GM19240 (cell line): ENCODE data around the gene VAV3.
A peak's percentile ranks its signal among the peaks of the same experiment; 100 is the strongest.

Source experiments
- DNase-seq: peaks from one replicate; pipeline ENCODE4 v3.0.0; 2011; ENCODE audit warnings: low spot score; ENCODE audit not compliant: insufficient read length

The VAV3 gene

GRCh38 chr1:107795441-107795840, 169.5 kb downstream of the VAV3 start:
- no peak for DNase-seq

DNA sequence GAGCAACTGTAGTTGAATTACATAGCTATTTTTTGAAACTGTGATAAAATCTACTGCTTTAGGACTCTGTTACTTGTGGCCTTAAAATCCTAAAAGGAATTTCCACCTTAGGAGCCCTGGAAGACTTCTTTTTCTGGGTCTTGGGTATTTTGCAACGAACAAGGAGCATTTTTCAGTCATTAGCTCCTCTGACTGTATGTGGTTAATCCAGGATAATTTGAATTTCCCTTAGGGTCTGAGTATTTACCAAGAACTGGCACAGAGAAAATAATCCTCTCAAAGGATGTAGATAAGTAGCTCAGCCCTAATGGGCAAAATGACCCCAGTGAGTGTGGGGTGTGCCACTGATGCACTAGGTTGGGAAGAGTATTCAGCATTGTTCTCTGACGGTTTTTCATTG, 170.4 kb downstream of the VAV3 start:
- DNase-seq, result no peak

GRCh38 chr1:107793896-107794453, 171.0 kb downstream of the VAV3 start:
- no peak for DNase-seq

- no peak for DNase-seq
These were observed 173.6 kb downstream of the VAV3 start for GRCh38 chr1:107791348-107791747.

GRCh38 chr1:107789817-107790524, 175.0 kb downstream of the VAV3 start:
- DNase-seq, result no peak

DNA sequence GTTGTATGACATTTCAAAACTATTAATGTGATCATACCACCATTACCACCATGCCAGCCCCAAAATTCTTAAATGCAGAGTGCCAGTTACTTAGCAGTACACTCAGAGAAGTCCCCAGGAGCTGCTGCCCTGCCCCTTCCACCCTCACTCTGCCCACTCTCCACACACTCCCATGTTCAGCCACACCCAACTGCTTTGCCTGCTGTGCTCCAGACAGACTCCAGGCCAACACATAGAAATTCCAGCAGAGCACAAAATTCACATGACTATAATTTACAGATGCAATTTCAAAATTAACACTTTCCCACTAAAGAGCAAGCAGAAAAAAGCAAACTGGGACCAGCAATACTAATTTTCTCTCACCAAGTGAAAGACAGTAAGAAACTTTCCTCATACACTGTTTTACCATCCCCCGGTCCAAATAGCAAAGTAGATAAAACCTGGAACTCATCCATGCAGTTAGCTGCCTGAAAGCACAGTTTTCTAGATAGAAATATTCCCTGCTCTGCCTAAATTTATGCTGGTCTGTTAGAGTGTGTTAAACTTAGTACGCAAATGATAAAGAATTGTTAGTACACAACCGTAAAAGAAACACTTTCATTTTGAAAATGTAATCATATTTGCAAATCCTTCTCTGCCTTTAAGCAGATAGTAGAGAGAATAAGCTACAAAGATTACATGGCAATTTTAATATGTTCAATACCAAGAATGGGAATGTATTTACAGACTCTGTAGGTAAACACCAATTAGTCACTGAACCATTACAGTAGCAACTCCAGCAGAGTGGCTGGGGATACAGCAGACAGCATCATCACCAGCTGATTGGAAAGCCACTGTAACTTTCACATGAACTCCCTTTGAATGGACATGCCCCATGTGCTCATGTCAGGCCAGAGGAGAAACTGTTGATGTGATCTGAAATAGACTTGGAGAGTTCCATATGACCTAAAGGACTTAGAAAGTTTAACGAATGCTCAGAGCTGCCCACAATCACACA, 176.5 kb downstream of the VAV3 start:
- no peak for DNase-seq

GRCh38 chr1:107787299-107787698, 177.7 kb downstream of the VAV3 start:
- no peak for DNase-seq

- no peak for DNase-seq
These were observed 178.7 kb downstream of the VAV3 start for GRCh38 chr1:107786203-107786845.

GRCh38 chr1:107785496-107786202, 179.3 kb downstream of the VAV3 start:
- DNase-seq, result no peak

DNA sequence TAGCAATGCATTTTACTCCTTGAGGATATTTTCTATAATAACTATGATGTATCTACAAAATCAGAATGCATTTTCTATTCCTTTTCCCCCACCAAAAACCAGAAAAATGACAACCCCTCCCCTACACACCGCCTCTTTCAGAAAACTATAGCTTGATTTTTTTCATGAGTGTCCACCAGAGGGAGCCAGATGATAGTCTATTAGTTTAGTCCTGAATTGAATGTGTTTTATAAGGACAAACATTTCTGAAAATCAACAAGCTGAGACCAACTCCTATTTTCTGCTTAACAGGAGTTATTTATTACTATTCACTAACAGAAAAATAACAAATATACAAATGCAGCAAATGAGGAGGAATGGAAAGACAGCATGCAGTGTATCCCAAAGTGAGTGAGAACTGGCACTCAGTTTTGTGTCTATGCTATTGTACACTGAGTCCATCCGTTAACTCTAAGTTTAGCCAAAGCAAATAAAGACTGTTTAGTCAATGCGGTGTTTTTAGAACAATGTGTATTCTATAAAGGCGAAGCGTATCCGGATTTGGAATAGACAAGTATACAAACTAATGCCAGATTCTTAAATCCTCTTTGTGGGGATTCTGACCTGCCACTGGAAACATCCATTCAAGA, 182.6 kb downstream of the VAV3 start:
- DNase-seq, result no peak

- no peak for DNase-seq
These were observed 183.7 kb downstream of the VAV3 start for GRCh38 chr1:107781245-107781644.

DNA sequence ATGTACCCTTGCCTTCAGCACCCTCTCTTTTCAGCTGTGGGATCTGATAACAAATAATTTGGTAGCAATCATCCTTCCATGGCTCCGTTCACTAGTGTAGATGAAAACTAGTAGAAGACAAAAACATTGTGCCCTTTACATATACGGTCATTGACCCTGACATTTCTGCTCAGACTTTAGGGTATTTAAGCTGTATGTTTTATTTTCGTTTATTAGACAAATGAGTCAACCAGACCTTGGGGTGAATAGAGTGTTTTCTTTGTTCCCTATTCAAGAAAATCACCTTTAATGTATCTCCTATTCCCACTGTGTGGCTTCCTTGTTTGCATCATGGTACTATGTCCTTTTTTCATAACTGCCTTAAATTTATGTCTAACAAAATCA, 187.3 kb downstream of the VAV3 start:
- no peak for DNase-seq

GRCh38 chr1:107776900-107777663, 187.9 kb downstream of the VAV3 start:
- DNase-seq, result peak; percentile 10

GRCh38 chr1:107771377-107771776, 193.6 kb downstream of the VAV3 start:
- no peak for DNase-seq

DNA sequence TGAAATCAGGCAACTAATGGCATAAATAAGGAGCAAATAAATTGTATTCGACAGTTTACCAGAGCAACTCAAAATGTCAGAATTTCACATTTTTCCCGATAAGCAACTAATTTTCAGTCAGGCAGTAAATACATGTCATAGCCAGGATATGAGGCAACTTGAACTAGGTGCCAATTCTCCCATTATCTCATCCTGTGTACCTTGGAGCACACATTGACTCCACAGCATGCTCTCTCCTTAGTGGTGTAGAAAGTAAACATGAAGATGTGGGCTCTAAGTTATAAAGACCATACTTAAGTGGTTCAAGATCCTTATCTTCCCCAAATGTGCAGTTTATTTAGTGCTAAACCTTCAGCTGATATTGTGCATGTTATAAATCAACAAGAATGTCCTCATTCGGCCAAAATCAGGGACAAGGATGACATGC, 197.8 kb downstream of the VAV3 start:
- no peak for DNase-seq

GRCh38 chr1:107766533-107766932, 198.4 kb downstream of the VAV3 start:
- DNase-seq, result no peak

- no peak for DNase-seq
These were observed 202.1 kb downstream of the VAV3 start for GRCh38 chr1:107762751-107763390.

DNA sequence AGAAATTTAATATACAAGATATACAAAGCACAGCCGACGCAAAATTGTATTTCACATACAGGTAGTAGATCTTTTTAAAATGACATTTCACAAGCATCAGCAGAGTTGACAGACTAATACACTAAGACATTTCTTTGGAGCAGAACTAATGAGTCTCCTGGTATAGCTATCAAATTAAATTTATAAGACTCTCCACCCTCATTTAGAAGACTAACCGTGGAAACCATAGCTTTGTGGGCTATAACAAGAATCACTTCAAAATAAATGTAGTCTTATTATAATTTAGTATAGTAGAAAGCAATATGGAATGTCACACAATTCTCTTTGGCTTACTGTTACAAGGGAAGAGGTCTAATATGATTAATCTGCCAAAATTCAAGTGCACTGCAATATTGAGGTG, 204.9 kb downstream of the VAV3 start:
- no peak for DNase-seq

DNA sequence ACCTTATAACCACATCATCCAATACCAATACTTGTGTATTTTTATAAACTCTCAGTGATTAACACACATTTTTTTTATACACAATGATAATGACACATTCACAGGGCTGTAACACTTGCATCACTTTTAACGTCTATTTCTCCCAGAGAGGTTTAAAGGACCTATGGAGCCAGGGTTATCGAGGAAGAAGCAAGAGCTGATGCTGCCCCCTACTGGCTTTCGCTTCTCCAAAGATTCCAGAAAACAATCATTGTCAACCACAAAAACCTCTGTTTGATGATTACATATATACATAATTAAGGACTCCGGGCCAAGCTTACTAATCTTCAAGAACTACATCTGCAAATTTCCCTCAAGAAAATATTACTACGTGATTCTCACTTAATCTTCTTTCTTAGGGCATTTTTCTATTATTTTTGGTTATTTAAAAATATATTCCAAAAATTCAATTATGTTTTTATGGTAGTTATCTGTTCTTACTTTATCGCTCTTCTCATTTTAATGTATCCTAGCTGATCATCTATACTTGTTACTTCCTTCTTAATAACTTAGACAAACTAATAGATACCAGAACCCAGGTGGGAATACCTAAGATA, 214.5 kb downstream of the VAV3 start:
- DNase-seq, result no peak
